Stimulated activated naive CD4-positive, alpha-beta T cell treated with Interleukin-2 at 50 U/mL for 16 hours (primary cell): Measurements from ENCODE around the gene SH2B2.
A peak's percentile ranks its signal among the peaks of the same experiment; 100 is the strongest.

ENCODE experiments used
- DNase-seq: peaks from one replicate; lab custom pipeline; 2025; lab: John Stamatoyannopoulos, UW

SH2B2 gene

DNA sequence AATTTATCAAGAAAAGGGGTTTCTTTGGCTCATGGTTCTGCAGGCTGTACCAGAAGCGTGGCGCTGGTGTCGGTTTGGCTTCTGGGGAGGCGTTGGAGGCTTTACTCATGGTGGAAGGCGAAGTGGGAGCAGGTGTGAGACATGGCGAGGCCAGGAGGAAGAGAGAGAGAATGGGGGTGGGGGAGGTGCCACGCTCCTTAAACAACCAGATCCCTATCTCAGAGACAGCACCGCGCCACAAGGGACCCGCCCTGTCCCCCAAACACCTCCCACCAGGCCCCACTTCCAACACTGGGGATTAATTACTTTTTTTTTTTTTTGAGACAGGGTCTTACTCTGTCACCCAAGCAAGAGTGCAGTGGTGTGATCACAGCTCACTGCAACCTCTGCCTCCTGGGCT is 18.0 kb upstream of the SH2B2 start:
- no peak for DNase-seq

DNA sequence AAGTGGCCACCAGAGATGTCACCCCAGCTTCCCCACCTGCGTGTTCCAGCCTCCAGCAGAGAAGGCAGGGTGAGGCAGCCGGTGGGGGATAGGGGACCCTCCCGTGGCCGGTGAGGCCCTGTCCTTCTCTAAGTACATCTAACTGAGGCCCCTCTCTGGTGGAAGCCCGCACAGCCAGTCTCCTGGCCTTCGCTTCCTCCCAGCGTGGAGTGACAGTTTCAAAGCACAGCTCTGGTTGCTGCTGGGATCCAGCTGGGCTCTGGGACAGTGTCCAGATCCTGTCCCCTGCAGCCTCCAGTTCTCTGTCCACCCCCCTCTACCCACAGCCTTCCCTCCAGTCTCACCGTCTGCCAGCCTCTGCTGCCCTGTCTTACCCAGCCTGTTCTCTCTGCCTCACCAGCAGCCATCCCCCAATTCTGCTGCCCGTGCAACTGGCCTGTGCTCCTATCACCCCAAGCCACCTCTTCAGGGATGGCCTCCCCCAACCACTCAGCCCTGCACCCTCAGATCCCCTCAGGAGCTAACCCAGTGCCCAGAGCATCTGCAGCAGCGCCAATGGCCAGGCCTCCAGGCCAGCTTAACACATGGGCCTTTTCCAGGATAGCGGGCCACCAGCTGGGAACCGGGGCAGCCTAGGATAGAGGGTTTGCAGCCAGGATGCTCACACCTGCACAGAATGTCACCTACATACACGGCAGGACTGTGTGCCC is 16.3 kb upstream of the SH2B2 start:
- DNase-seq: no peak

DNA sequence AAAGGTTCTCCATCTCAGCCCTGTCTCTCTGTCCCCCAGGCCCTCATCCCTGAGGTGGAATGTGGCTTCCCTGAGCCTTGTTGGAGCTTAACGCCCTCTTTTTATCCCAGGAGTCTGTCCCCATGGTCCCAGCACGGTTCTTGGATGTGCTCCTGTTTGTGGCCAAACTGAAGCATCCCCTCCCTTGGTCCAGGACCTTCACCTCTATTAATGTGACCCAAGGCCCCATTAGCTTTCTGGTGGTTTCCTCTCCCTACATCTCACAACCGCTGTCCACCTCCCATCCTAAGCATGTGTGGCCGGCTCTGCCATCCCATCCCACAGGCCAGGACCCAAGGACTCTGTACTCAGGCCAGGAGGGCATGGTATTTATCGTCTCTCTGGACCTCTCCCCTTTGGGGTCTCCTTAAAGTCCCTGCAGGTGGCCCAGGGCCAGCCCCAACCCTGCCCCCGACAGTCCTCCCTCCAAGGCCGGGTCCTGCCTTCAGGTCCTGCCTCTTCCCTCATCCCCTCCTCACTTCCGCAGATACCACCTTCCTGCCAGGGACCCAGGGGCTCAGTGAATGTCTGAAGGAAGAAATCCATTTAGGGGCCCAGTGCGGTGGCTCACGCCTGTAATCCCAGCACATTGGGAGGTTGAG is 15.4 kb upstream of the SH2B2 start:
- DNase-seq: no peak

DNA sequence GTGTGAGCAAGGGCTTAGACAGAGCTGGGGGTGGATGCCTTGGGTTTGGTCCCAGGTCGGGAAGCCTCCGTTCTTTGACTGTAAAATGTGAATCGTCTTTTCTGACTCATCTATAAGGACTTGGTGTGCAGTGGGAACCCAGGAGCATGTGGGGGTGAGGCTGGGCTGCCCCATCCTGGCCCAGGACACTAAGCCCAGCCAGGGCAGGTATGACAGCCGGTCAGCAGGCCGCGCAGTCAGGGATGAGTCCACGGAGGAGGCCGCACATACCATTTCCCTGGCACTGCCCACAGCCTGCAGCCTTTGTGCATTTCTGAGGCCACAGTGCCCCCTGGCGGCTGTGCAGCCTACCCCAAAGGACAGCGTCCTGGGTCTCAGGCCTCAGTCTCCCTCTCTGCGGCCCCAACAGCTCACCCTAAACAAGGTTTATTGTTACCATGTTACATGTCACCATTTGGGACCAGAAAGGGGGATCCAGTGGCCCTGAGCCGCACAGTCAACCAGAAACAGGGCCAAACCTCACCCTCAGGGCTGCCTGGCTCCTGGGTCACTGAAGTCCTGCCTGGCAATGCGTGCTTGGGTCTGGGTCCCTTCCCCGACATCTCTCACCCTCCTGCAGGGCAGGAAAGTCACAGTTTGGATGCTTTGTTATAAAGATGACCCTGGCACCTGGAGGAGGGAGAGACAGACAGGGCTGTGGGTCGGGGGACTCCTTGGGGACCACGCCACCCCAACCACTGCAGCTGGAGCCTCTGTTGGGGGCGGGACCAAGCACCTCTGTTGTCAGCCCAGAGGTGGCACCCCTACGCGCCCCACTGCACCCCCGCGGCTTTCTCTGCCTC is 14.4 kb upstream of the SH2B2 start:
- peak; percentile 64 for DNase-seq

DNA sequence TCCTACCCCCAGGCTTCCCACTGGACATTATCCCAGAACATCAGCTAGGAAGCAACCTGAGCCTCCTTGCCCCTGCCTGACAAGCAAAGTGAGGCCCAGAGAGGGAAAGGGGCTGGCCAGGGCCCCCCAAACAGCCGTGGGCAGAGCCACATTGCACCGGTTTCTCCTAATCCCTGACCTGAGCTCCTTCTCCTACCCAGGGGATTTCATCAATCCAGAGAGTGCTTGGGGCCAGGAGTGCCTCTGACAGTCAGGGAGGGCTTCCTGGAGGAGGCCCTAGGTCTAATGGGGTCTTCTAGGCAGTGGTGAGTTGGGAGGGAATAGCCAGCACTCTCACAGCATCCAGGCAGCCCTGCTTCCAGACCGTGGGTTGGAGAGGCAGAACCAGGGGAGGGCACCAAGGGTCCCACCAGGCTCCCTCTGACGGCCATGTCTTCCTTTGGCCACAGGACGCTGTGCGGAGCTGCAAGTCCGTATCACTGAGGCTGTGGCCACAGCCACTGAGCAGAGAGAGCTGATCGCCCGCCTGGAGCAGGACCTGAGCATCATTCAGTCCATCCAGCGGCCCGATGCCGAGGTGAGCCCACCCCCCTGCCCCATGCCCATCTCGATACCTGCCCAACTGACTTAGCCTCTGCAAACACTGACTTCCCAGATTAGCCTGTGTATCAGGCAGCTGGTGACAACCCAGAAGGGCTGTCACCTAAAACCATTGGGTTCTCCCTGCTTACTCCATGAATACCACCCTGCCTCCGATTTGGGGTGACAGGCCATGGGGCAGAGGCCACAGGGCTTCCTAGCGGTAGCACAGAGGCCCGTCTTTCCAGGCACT is 13.5 kb upstream of the SH2B2 start:
- no peak for DNase-seq

DNA sequence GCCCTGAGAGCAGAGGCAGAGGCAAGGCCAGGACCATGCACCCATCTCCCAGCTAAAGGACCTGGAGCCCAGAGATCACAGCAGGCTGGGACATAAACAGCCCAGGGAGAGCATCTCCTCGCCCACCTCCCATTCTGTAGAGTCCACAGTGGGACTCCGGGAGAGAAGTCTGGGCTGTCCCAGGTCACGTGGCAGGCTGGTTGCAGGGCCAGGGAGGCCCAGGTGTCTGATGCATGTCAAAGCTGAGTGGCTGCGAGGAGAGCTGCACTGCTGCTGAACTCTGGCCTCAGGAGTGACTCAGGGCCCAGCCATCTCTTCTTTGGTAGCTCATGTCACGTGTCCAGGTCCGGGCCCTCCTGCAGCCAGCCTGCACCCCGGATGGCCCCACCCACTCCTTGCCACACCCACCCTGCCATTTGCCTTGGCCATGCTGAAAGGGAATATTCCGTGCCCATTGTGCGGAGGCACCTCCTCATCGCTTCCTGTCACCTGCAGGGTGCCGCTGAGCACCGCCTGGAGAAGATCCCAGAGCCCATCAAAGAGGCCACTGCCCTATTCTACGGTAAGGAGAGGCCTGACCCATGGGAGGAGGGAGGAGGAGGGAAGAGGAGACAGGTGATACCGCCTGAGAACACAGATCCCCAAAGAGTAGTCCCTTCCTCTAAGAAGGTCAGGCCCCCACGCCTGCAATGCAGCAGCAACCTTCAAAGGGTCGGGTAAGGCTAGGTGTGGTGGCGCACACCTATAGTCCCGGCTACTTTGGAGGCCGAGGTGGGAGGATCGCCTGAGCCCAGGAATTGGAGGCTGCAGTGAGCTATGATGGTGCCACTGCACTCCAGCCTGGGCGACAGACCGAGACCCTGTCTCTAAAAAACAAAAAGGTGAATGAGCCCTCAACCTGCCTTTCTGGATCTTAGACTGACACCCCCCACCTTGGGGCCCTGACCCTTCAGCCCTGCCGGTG is 12.6 kb upstream of the SH2B2 start:
- DNase-seq: no peak

DNA sequence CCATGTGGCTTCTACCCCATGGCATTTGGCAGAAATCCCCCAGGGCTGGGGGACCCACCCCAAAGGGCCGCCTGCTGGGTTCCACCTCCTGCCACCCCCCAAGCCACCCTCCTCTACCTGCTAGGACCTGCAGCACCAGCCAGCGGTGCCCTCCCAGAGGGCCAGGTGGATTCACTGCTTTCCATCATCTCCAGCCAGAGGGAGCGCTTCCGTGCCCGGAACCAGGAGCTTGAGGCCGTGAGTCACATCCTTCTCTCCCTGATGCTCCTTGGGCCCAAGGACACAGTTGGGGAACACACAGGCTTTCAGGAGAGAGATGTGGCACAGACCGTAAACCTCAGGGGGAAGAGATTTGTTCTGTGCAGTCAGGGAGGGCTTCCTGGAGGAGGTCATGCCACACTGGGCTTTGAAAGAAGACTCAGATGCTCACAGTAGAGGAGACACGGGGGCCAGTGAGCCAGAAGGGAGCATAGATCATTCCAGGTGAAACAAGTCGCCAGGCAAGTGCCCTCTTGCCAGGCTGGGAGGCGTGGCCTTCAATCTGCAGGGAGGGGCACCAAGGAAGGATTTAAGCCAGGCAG is 11.5 kb upstream of the SH2B2 start:
- DNase-seq: no peak

DNA sequence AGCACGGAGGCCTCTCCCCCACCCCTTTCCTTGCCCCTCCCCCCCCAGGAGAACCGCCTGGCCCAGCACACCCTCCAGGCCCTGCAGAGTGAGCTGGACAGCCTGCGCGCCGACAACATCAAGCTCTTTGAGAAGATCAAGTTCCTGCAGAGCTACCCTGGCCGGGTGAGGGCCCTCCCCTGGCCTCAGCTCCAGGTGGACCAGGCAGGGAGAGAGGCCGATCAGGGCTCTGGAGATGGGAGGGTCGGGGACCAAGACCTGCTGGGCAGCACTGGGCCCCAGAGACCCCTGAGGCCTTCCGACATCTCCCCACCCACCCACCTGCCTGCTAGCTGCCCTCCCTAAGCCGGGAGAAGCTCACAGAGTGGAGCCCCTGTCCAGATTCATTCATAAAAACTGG is 8.8 kb upstream of the SH2B2 start:
- DNase-seq: no peak

DNA sequence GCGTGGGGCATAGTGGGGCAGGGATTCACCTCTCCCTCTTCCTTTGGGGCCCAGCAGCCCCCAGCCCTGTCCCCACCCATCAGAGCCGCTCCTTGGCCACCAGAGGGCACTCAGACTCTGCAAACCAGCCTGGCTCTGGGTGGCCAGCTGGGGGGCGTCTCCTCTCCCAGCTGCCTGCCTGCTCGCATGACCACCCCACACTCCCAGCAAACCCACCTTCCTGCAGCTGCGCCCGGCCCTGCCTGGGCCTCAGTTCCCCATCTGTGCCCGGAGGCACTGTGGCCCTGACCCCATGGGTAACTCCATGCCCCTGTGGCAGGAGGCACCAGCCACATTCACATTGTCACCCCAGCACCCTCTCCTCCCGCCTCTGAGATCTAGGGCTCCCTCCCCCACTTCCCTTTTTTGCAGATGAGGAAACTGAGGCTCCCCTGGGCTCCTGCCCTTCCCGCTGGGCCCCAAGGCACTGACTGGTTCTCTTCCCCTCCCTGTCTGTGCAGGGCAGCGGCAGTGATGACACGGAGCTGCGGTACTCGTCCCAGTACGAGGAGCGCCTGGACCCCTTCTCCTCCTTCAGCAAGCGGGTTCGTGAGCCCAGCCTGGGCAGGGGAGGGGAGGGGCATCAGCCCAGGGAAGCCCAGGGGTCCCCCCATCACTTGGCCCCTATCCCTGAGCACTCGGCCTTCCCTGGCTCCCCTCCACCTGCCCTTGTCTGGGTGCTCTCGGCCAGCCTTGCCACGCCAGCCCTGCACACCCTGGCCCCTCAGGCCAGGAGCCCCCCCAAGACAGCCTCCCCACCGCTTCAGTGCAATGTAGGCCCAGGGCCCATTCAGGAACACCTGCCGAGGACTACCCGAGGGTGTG is 6.9 kb upstream of the SH2B2 start:
- DNase-seq: peak; percentile 39

DNA sequence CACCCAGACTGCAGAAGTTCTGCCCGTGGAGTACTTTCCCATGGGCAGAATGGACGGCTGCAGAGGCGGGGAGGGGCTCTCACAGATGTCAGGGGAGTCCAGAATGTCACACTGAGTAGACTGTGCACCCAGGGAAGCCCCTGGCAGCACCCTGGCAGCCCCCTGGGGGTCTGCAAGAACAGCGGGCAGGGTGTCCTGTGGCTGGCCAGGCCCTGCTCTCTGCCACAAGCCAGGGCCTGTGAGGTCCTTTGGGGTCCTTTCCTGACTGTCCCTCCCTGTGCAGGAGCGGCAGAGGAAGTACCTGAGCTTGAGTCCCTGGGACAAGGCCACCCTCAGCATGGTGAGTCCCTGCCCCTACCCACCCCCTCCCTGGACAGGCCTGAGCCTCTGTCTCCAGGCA is 6.1 kb upstream of the SH2B2 start:
- no peak for DNase-seq

DNA sequence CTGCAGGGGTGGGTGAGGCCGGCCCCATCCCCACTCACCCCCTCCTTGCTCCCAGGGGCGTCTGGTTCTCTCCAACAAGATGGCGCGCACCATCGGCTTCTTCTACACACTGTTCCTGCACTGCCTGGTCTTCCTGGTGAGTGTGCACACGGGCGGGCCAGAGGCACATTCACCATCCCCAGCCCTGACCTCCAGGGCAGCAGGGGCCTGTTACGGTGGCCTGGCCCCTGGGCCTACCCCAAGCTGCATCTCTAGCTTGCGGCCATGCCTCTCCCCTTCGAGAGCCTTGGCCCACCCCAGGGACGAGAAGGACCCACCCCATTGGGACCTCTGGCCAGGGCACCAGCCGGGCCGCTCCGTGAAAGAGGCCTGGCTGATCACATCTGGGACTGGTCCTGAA is 4.9 kb upstream of the SH2B2 start:
- no peak for DNase-seq

DNA sequence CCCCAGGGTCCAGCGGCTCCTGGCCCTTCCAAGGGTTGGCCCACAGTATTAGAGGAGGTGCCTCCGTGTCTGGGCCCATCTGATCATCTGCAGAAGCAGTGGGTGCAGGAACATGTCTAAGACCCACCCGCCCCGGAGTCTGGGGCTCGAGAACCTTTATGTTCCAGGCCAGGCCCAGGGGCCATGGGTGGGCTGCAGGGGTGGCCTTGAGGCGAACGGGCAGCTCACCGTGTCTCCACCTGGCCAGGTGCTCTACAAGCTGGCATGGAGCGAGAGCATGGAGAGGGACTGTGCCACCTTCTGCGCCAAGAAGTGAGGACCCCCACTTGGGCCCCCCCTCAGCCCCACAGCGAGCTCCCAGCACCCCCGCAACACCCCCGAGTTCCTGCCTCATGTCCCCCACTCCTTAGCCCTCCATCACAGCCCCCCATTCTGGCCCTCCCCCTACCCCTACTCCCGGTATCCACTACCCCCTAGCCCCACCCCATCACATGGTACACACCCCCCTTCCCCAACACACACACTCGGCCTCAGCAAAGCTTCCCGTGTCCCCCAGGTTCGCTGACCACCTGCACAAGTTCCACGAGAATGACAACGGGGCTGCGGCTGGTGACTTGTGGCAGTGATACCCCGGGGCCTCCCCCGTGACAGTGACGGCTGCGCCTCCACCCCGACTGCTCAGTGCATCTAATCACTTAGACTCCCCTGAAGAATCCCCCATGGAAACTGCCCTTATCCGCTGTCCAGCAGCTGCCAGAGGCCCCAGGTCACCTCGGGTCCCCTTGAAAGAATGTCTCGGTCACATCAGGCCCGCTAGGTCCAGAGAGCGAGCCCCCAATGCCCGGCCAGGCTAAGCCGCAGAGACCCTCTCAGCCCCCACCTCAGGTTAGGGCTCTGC is 4.0 kb upstream of the SH2B2 start:
- no peak for DNase-seq

DNA sequence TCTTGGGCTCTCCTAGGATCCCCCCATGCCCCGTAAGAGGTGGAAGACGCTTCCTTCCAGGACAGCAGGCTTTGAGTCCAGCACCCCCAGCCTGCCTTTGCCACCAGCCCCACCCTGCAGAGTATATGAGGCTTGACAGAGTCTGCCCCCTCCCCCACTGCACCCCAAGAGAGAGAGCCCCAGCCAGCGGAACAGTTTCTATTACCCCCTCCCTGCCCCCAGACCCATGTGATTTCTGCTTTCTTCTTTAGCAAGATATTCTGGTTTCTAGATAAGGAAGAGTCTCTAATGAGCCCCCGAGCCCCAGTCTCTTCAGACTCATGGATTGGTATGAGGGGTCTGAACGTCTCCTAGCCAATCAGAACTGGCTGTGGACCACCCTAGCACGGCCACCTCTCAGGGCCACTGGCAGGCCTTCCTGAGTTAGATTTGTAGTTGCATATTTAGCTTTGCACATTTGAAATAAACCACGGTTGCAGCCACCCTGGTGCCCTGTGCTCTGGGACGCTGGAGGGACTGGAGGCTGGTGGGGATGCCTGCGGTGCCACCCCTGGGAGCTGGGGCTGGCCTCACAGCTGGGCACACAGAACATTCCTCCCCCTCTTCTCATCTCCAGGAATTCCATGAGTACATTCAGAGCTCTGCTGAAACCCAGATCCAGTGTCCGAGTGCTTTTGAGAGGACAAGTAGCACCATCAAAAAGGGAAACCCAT is 3.0 kb upstream of the SH2B2 start:
- DNase-seq: no peak

DNA sequence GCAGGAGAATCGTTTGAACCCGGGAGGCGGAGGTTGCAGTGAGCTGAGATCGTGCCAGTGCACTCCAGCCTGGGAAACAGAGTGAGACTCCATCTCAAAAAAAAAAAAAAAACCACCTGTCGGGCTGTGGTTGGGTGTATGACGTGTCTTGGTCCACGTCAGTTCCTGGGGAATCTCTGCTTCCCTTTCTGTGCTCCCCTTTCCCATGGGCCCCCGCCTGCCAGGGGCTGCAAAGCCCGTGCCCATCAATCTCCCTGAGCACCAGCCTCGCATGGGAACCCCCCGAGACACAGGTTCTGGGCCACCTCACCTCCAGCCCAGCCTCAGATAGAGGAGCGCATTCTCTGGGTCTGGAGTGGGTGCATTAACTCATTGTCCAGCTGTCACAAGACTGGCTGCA is 2.3 kb upstream of the SH2B2 start:
- no peak for DNase-seq

DNA sequence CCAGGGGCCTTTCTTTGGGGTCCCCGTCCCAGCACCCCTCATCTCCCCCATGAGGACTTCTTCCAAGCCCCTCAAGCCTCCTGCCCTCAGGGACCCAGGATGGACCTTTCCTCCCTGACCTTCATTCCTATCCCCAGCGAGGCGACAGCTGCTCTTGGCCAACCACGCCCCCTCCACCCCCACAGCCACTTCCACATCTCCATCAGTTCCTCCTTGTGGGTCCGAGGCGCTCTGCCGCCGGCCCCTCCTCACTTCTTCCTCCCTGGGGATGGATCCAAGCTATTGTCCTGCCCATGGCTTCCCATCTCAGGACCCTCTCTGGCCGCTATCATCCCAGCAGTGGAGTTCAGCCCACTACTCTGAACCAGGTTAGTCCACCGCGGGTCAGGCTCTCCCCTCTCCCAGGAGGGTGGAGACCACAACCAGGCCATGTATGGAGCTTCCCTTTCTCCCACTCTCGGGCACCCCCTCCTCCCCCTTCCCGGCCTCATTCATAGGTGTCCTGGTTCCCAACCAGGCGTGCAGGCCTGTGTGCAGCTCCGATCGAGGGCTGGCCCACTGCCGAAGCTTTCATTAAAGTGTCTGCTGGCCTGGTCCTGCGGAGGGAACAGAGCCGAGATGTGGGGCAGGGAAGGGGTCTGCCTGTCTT is 1.7 kb upstream of the SH2B2 start:
- no peak for DNase-seq

DNA sequence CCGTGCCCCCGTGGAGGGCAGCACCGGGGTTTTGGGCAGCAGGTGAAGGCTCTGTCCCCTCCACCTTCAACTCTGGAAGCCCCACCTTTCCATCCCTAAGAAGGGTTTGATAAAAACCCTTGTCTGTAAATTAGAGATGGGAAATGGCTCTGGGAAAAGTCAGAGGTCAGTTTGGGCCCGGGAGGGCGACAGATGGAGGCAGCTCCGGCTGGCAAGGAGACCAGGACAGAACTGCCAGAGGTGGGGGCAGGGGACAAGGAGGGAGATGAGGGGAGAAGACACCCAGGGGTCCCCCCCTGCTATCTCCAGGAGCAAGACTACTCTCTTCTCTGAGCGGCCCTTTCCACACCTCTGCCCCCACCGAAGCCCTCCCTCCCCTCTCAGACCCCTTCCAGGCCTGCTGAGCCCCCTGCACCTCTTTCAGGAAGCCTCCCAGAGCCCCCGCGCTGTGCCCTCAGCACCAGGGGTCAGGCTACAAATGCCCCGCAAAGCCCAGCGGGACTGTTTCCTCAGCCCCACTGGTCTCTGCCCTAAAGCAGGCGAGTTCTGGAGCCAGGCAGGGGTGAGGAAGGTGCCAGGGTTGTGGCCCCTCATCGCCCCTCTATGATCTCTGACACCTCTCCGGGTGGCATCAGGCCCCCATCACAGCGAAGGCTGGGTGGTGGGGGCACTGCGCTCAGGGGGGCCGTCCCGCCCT is 980 bp upstream of the SH2B2 start:
- DNase-seq: no peak
